Measurements from ENCODE around the gene SMG6.
"Not testable (repeated sequence)": the region's sequence is repeated elsewhere in the genome, so short reads cannot be mapped to it uniquely, and the experiment has no call there.

DNA sequence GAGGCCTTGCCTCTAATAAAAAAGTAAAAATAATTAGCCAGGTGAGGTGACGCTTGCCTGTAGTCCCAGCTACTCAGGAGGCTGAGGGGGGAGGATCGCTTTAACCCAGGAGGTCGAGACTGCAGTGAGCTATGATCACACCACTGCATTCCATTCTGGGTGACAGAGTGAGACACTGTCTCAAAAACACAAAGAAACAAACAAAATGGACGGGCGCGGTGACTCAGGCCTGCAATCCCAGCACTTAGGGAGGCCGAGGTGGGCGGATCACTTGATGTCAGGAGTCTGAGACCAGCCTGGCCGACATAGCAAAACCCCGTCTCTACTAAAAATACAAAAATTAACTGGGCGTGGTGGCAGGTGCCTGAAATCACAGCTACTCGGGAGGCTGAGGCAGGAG lies 137.9 kb downstream of the SMG6 start:
- TF ChIP-seq, protein P1, sequence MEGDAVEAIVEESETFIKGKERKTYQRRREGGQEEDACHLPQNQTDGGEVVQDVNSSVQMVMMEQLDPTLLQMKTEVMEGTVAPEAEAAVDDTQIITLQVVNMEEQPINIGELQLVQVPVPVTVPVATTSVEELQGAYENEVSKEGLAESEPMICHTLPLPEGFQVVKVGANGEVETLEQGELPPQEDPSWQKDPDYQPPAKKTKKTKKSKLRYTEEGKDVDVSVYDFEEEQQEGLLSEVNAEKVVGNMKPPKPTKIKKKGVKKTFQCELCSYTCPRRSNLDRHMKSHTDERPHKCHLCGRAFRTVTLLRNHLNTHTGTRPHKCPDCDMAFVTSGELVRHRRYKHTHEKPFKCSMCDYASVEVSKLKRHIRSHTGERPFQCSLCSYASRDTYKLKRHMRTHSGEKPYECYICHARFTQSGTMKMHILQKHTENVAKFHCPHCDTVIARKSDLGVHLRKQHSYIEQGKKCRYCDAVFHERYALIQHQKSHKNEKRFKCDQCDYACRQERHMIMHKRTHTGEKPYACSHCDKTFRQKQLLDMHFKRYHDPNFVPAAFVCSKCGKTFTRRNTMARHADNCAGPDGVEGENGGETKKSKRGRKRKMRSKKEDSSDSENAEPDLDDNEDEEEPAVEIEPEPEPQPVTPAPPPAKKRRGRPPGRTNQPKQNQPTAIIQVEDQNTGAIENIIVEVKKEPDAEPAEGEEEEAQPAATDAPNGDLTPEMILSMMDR (conservative IDR thresholded peaks at IDR 0.05 in 1 of 2, IDR thresholded peaks at IDR 0.05 in 1 of 2; ENCODE audit: extremely low read depth in 1 of 2, insufficient read depth in 1 of 2, low read depth in 1 of 2, low read length in 2 of 2) = not testable (repeated sequence)
- not testable (repeated sequence) for TF ChIP-seq EZH2 (IDR thresholded peaks at IDR 0.05; ENCODE audit: borderline replicate concordance, low read length)

All from mammary epithelial cell (primary cell).